GM23338 (cell line): ENCODE measurements around the gene POMT2. TPM values are rescaled to one million over a fixed set of nuclear protein-coding genes. Genes with fewer than 3 reads are reported as not detected.

ENCODE experiments used
- ATAC-seq: fragments of 200-7000 bp; cut with Tn5 transposase; 3 replicates; pipeline ENCODE4 v1.9.1; 2020
- DNase-seq: peaks from one replicate; pipeline ENCODE4 v3.0.0-alpha.2; 2015; ENCODE audit warnings: low spot score
- H2AFZ ChIP-seq: fragments of 200-600 bp; sonication (generic); 2 replicates; pipeline ENCODE4 v1.8.0; 2016; ENCODE audit warnings: antibody characterized with exemption, mild to moderate bottlenecking, moderate library complexity
- H3F3A ChIP-seq: fragments of 200-600 bp; sonication (generic); replicated peaks from 2 replicates; pipeline ENCODE4 v1.8.0; 2017; ENCODE audit warnings: antibody characterized with exemption, mixed run types, low read depth
- H3K27ac ChIP-seq: fragments of 200-600 bp; sonication (generic); 2 replicates; pipeline ENCODE4 v1.6.1; 2016; ENCODE audit warnings: low read depth
- H3K27me3 ChIP-seq: fragments of 200-600 bp; sonication (generic); 2 replicates; pipeline ENCODE4 v1.8.0; 2016; ENCODE audit warnings: mild to moderate bottlenecking, mixed run types, moderate library complexity; ENCODE audit not compliant: insufficient read depth
- H3K36me3 ChIP-seq: fragments of 200-600 bp; sonication (generic); 2 replicates; pipeline ENCODE4 v1.8.0; 2016; ENCODE audit warnings: mild to moderate bottlenecking; ENCODE audit not compliant: insufficient read depth
- H3K4me1 ChIP-seq: fragments of 200-600 bp; sonication (generic); 2 replicates; pipeline ENCODE4 v1.8.0; 2016; ENCODE audit warnings: mild to moderate bottlenecking, moderate library complexity; ENCODE audit not compliant: insufficient read depth
- H3K4me2 ChIP-seq: fragments of 200-600 bp; sonication (generic); 2 replicates; pipeline ENCODE4 v1.7.1; 2017; ENCODE audit warnings: mixed run types
- H3K4me3 ChIP-seq: fragments of 200-600 bp; sonication (generic); 2 replicates; pipeline ENCODE4 v1.6.1; 2016; ENCODE audit warnings: mixed run types
- H3K79me2 ChIP-seq: fragments of 200-600 bp; sonication (generic); replicated peaks from 2 replicates; pipeline ENCODE4 v1.8.0; 2017; ENCODE audit warnings: mild to moderate bottlenecking; ENCODE audit not compliant: insufficient read depth
- H3K9me2 ChIP-seq: fragments of 200-600 bp; sonication (generic); 2 replicates; pipeline ENCODE4 v1.8.0; 2017; ENCODE audit not compliant: insufficient read depth
- H4K20me1 ChIP-seq: fragments of 200-600 bp; sonication (generic); replicated peaks from 2 replicates; pipeline ENCODE4 v1.8.0; 2017; ENCODE audit warnings: mild to moderate bottlenecking; ENCODE audit not compliant: insufficient read depth
- H3K27ac Mint-ChIP-seq: 2 replicates; pipeline ENCODE4 v1.8.0; 2020; ENCODE audit warnings: inconsistent platforms, mild to moderate bottlenecking, moderate library complexity, mixed read lengths
- H3K27me3 Mint-ChIP-seq: 3 replicates; pipeline ENCODE4 v1.8.0; 2022; ENCODE audit warnings: low read depth, mild to moderate bottlenecking, moderate library complexity, mixed read lengths, inconsistent platforms; ENCODE audit not compliant: insufficient read depth, poor library complexity
- H3K36me3 Mint-ChIP-seq: 3 replicates; pipeline ENCODE4 v1.8.0; 2021; ENCODE audit warnings: low read depth, mild to moderate bottlenecking, inconsistent platforms, moderate library complexity, mixed read lengths
- H3K4me1 Mint-ChIP-seq: 3 replicates; pipeline ENCODE4 v1.8.0; 2020; ENCODE audit warnings: mild to moderate bottlenecking, inconsistent platforms, mixed read lengths
- H3K4me3 Mint-ChIP-seq: 3 replicates; pipeline ENCODE4 v1.8.0; 2021; ENCODE audit warnings: moderate library complexity, mild to moderate bottlenecking, inconsistent platforms, mixed read lengths
- H3K9me3 Mint-ChIP-seq: 3 replicates; pipeline ENCODE4 v1.8.0; 2020; ENCODE audit warnings: moderate library complexity, mild to moderate bottlenecking, inconsistent platforms, mixed read lengths
- CTCF ChIP-seq, 2 experiments: fragments of 200-600 bp in 1 of 2; sonication (generic) in 1 of 2; conservative IDR thresholded peaks; 2 replicates each; pipeline versions ENCODE4 v1.5.1 to v1.6.1; 2016 to 2017; ENCODE audit warnings: antibody characterized with exemption in 2 of 2, low read depth in 2 of 2, mild to moderate bottlenecking in 2 of 2, moderate library complexity in 1 of 2
- EZH2 ChIP-seq: fragments of 200-600 bp; sonication (generic); IDR thresholded peaks from one replicate; pipeline ENCODE4 v1.8.0; 2017; ENCODE audit warnings: antibody characterized with exemption, mild to moderate bottlenecking, low read depth; ENCODE audit not compliant: unreplicated experiment
- EZH2phosphoT487 ChIP-seq: fragments of 200-600 bp; sonication (generic); IDR thresholded peaks from one replicate; pipeline ENCODE4 v1.8.1; 2018; ENCODE audit warnings: antibody characterized with exemption; ENCODE audit not compliant: unreplicated experiment
- JUNB ChIP-seq: IDR thresholded peaks from one replicate; pipeline ENCODE4 v1.6.1; 2016; ENCODE audit warnings: antibody characterized with exemption; ENCODE audit not compliant: unreplicated experiment
- STAT1 ChIP-seq: IDR thresholded peaks from one replicate; pipeline ENCODE4 v1.6.1; 2016; ENCODE audit warnings: antibody characterized with exemption; ENCODE audit not compliant: unreplicated experiment
- ZNF114 ChIP-seq: fragments of 250-450 bp; sonication (Bioruptor Pico); IDR thresholded peaks from 2 replicates; pipeline ENCODE4 v1.5.0; 2020; ENCODE audit warnings: mild to moderate bottlenecking, moderate library complexity
- ZNF331 ChIP-seq: fragments of 250-450 bp; sonication (Bioruptor Pico); IDR thresholded peaks from 2 replicates; pipeline ENCODE4 v1.5.0; 2020; ENCODE audit warnings: low read depth, mild to moderate bottlenecking, moderate library complexity
- ZNF462 ChIP-seq: fragments of 250-450 bp; sonication (Bioruptor Pico); IDR thresholded peaks from 2 replicates; pipeline ENCODE4 v1.5.0; 2020; ENCODE audit warnings: mild to moderate bottlenecking, moderate library complexity
- polyA plus RNA-seq: library from polyadenylated mRNA; unstranded; fragments of >200 nt; fragmentation: Nextera tagmentation; extraction: Ambion mirVana; gene quantifications from 2 replicates; pipeline ENCODE4 v1.2.1, GENCODE V29; 2016
- total RNA-seq: library from RNA; depleted of rRNA; stranded (reverse); fragments of >200 nt; shearing (Covaris generic); gene quantifications from 2 replicates; pipeline ENCODE4 v1.2.3, GENCODE V29; 2014
- TF ChIP-seq, protein P1 (sequence below): IDR thresholded peaks from one replicate; pipeline ENCODE4 v1.6.1; 2018; ENCODE audit warnings: antibody characterized with exemption; ENCODE audit not compliant: unreplicated experiment
- TF ChIP-seq, protein P2 (sequence below): IDR thresholded peaks from 2 replicates; pipeline ENCODE4 v1.6.1; 2016; ENCODE audit warnings: antibody characterized with exemption

Gene POMT2
- total and polyA plus RNA-seq, 2 experiments from 2014 or later = 24.3 to 29.9 TPM

- Histone ChIP-seq H3K79me2 (no peaks in the 10 kb centered on the region), H3F3A (no peaks in the 10 kb centered on the region), H3K4me1 (peaks cover 49% of the 10 kb centered on the region), H3K9me2 (0 out of 2 replicates have a peak, but pooled peaks cover 4% of the 10 kb centered on the region), H3K27ac (no peak overlapping the region), H3K27me3 (no peaks in the 10 kb centered on the region), H3K36me3 (no peaks in the 10 kb centered on the region), H2AFZ (no peak overlapping the region), H4K20me1 (no peaks in the 10 kb centered on the region), H3K4me2 (no peak overlapping the region), H3K4me3 (no peak overlapping the region)
- H3K4me3 Mint-ChIP-seq = no peak overlapping the region
- H3K36me3 Mint-ChIP-seq = peaks cover 20% of the 10 kb centered on the region
- H3K27ac Mint-ChIP-seq = no peak overlapping the region
- no peak for TF ChIP-seq ZNF331
- no peak for TF ChIP-seq CTCF (conservative IDR thresholded peaks at IDR 0.05; ENCODE audit: low read depth in 2 of 2)
- no peak for TF ChIP-seq JUNB
- no peak for TF ChIP-seq EZH2phosphoT487
- TF ChIP-seq ZNF462 (CRISPR knock-in tag) = no peak
- TF ChIP-seq STAT1 = no peak
- TF ChIP-seq, protein P1, sequence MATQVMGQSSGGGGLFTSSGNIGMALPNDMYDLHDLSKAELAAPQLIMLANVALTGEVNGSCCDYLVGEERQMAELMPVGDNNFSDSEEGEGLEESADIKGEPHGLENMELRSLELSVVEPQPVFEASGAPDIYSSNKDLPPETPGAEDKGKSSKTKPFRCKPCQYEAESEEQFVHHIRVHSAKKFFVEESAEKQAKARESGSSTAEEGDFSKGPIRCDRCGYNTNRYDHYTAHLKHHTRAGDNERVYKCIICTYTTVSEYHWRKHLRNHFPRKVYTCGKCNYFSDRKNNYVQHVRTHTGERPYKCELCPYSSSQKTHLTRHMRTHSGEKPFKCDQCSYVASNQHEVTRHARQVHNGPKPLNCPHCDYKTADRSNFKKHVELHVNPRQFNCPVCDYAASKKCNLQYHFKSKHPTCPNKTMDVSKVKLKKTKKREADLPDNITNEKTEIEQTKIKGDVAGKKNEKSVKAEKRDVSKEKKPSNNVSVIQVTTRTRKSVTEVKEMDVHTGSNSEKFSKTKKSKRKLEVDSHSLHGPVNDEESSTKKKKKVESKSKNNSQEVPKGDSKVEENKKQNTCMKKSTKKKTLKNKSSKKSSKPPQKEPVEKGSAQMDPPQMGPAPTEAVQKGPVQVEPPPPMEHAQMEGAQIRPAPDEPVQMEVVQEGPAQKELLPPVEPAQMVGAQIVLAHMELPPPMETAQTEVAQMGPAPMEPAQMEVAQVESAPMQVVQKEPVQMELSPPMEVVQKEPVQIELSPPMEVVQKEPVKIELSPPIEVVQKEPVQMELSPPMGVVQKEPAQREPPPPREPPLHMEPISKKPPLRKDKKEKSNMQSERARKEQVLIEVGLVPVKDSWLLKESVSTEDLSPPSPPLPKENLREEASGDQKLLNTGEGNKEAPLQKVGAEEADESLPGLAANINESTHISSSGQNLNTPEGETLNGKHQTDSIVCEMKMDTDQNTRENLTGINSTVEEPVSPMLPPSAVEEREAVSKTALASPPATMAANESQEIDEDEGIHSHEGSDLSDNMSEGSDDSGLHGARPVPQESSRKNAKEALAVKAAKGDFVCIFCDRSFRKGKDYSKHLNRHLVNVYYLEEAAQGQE = no peak
- TF ChIP-seq, protein P2, sequence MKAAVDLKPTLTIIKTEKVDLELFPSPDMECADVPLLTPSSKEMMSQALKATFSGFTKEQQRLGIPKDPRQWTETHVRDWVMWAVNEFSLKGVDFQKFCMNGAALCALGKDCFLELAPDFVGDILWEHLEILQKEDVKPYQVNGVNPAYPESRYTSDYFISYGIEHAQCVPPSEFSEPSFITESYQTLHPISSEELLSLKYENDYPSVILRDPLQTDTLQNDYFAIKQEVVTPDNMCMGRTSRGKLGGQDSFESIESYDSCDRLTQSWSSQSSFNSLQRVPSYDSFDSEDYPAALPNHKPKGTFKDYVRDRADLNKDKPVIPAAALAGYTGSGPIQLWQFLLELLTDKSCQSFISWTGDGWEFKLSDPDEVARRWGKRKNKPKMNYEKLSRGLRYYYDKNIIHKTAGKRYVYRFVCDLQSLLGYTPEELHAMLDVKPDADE = no peak
- no peak for TF ChIP-seq EZH2
- no peak for TF ChIP-seq ZNF114 (CRISPR knock-in tag)
- H3K4me1 Mint-ChIP-seq = peaks cover 74% of the 10 kb centered on the region
- ATAC-seq (no peak), DNase-seq (no peak)
- H3K9me3 Mint-ChIP-seq = no peaks in the 10 kb centered on the region
- H3K27me3 Mint-ChIP-seq = no peaks in the 10 kb centered on the region
These were observed 19.7 kb upstream of the POMT2 start for GRCh38 chr14:77340389-77340788.
